MM.1S (cell line): ENCODE results near the gene KIRREL3.

ENCODE experiments used
- DNase-seq: peaks from one replicate; pipeline ENCODE4 v3.0.0-alpha.2; 2015
- H2AFZ ChIP-seq: fragments of 300-600 bp; sonication (generic); 2 replicates; pipeline ENCODE4 v1.6.0; 2016; ENCODE audit warnings: antibody characterized with exemption, low read length
- H3F3A ChIP-seq: fragments of 300-600 bp; sonication (generic); 2 replicates; pipeline ENCODE4 v1.6.1; 2016; ENCODE audit warnings: mild to moderate bottlenecking, antibody characterized with exemption, low read length, moderate library complexity, mixed read lengths; ENCODE audit not compliant: insufficient read depth
- H3K27ac ChIP-seq: fragments of 300-600 bp; sonication (generic); 2 replicates; pipeline ENCODE4 v1.5.1; 2016; ENCODE audit warnings: mild to moderate bottlenecking, low read length
- H3K27me3 ChIP-seq: fragments of 300-600 bp; sonication (generic); replicated peaks from 2 replicates; pipeline ENCODE4 v1.6.0; 2016; ENCODE audit warnings: low read length; ENCODE audit not compliant: insufficient read depth
- H3K36me3 ChIP-seq: fragments of 300-600 bp; sonication (generic); replicated peaks from 2 replicates; pipeline ENCODE4 v1.6.1; 2016; ENCODE audit warnings: mild to moderate bottlenecking, low read length, mixed read lengths; ENCODE audit not compliant: insufficient read depth
- H3K4me1 ChIP-seq: fragments of 300-600 bp; sonication (generic); 2 replicates; pipeline ENCODE4 v1.6.1; 2016; ENCODE audit warnings: low read length, mixed read lengths
- H3K4me2 ChIP-seq: fragments of 300-600 bp; sonication (generic); 2 replicates; pipeline ENCODE4 v1.6.0; 2016; ENCODE audit warnings: low read depth, low read length
- H3K4me3 ChIP-seq: fragments of 300-600 bp; sonication (generic); 2 replicates; pipeline ENCODE4 v1.5.1; 2016; ENCODE audit warnings: low read length, mixed read lengths
- H3K79me2 ChIP-seq: fragments of 300-600 bp; sonication (generic); 2 replicates; pipeline ENCODE4 v1.6.1; 2016; ENCODE audit warnings: mixed run types, low read length, mixed read lengths
- H3K9ac ChIP-seq: fragments of 300-600 bp; sonication (generic); 2 replicates; pipeline ENCODE4 v1.6.1; 2016; ENCODE audit warnings: low read length, mixed read lengths
- H3K9me2 ChIP-seq: fragments of 300-600 bp; sonication (generic); replicated peaks from 2 replicates; pipeline ENCODE4 v1.6.1; 2016; ENCODE audit warnings: mild to moderate bottlenecking, low read length, mixed read lengths; ENCODE audit not compliant: insufficient read depth
- H3K9me3 ChIP-seq: fragments of 300-600 bp; sonication (generic); replicated peaks from 2 replicates; pipeline ENCODE4 v1.6.1; 2016; ENCODE audit warnings: mild to moderate bottlenecking, low read length, mixed read lengths; ENCODE audit not compliant: insufficient read depth
- H4K20me1 ChIP-seq: fragments of 300-600 bp; sonication (generic); 2 replicates; pipeline ENCODE4 v1.6.1; 2016; ENCODE audit warnings: mild to moderate bottlenecking, low read length, moderate library complexity, mixed read lengths; ENCODE audit not compliant: insufficient read depth
- CTCF ChIP-seq: fragments of 300-600 bp; sonication (generic); IDR thresholded peaks from 2 replicates; pipeline ENCODE4 v1.5.1; 2016; ENCODE audit warnings: antibody characterized with exemption, low read length, mixed read lengths
- EZH2 ChIP-seq: fragments of 300-600 bp; sonication (generic); optimal IDR thresholded peaks from 2 replicates; pipeline ENCODE3; 2017; ENCODE audit warnings: low read depth, mild to moderate bottlenecking, antibody characterized with exemption, low read length, mixed read lengths
- EZH2phosphoT487 ChIP-seq: fragments of 300-600 bp; sonication (generic); IDR thresholded peaks from 2 replicates; pipeline ENCODE4 v1.6.1; 2018; ENCODE audit warnings: antibody characterized with exemption, low read length

KIRREL3 gene

GRCh38 chr11:126725521-126725920, 275.0 kb downstream of the KIRREL3 start:
- Histone ChIP-seq H3K4me3 (no peak overlapping the region), H3K4me1 (no peaks in the 10 kb centered on the region), H4K20me1 (no peaks in the 10 kb centered on the region), H2AFZ (no peak overlapping the region), H3F3A (no peaks in the 10 kb centered on the region), H3K36me3 (no peaks in the 10 kb centered on the region), H3K79me2 (no peaks in the 10 kb centered on the region), H3K27ac (no peak overlapping the region), H3K4me2 (no peak overlapping the region), H3K9me3 (no peaks in the 10 kb centered on the region), H3K9ac (no peak overlapping the region), H3K9me2 (no peaks in the 10 kb centered on the region), H3K27me3 (peaks cover 5% of the 10 kb centered on the region; the same call in 1 of the 2 replicates)
- TF ChIP-seq EZH2: no peak
- TF ChIP-seq CTCF: no peak
- no peak for TF ChIP-seq EZH2phosphoT487
- no peak for DNase-seq

GRCh38 chr11:126725043-126725442, 275.5 kb downstream of the KIRREL3 start:
- no peak for DNase-seq
- H2AFZ ChIP-seq: no peak overlapping the region
- no peaks in the 10 kb centered on the region for H3K4me1 ChIP-seq
- H3K36me3 ChIP-seq: no peaks in the 10 kb centered on the region
- H3K4me2 ChIP-seq: no peak overlapping the region
- TF ChIP-seq EZH2phosphoT487 (no peak), EZH2 (no peak)
- H3K27ac ChIP-seq: no peak overlapping the region
- H3F3A ChIP-seq: no peaks in the 10 kb centered on the region
- H3K27me3 ChIP-seq: peaks cover 1% of the 10 kb centered on the region; the same call in 1 of the 2 replicates
- no peak overlapping the region for H3K9ac ChIP-seq
- no peaks in the 10 kb centered on the region for H3K9me3 ChIP-seq
- H3K9me2 ChIP-seq: no peaks in the 10 kb centered on the region
- no peaks in the 10 kb centered on the region for H3K79me2 ChIP-seq
- no peak overlapping the region for H3K4me3 ChIP-seq
- H4K20me1 ChIP-seq: no peaks in the 10 kb centered on the region

- Histone ChIP-seq H3K9ac (no peak overlapping the region), H3K36me3 (no peaks in the 10 kb centered on the region), H4K20me1 (no peaks in the 10 kb centered on the region), H3K27me3 (no peaks in the 10 kb centered on the region), H2AFZ (no peak overlapping the region), H3K9me2 (no peaks in the 10 kb centered on the region), H3K79me2 (no peaks in the 10 kb centered on the region), H3K4me1 (no peaks in the 10 kb centered on the region), H3K27ac (no peak overlapping the region), H3K4me2 (no peak overlapping the region), H3K9me3 (no peaks in the 10 kb centered on the region), H3K4me3 (no peak overlapping the region), H3F3A (no peaks in the 10 kb centered on the region)
- TF ChIP-seq EZH2 (no peak), EZH2phosphoT487 (no peak), CTCF (no peak)
- DNase-seq: no peak
Measured at GRCh38 chr11:126723665-126724045, 276.9 kb downstream of the KIRREL3 start.

- Histone ChIP-seq H3K4me3 (no peak overlapping the region), H3K27me3 (no peaks in the 10 kb centered on the region), H3K9ac (no peak overlapping the region), H3K4me1 (no peaks in the 10 kb centered on the region), H3K27ac (no peak overlapping the region), H2AFZ (no peak overlapping the region), H3F3A (no peaks in the 10 kb centered on the region), H3K9me3 (no peaks in the 10 kb centered on the region), H3K79me2 (no peaks in the 10 kb centered on the region), H3K9me2 (no peaks in the 10 kb centered on the region), H4K20me1 (no peaks in the 10 kb centered on the region), H3K4me2 (no peak overlapping the region), H3K36me3 (no peaks in the 10 kb centered on the region)
- TF ChIP-seq CTCF (no peak), EZH2phosphoT487 (no peak), EZH2 (no peak)
- DNase-seq: no peak
Measured at GRCh38 chr11:126722956-126723664, 277.5 kb downstream of the KIRREL3 start.
